ENCODE data around the gene SERPINB5.
"Not testable (repeated sequence)": the region's sequence is repeated elsewhere in the genome, so short reads cannot be mapped to it uniquely, and the experiment has no call there.

Gene SERPINB5

GRCh38 chr18:63476668-63477067, at the start of gene SERPINB5:
SERPINB5 (plus strand) TSS chr18:63476958; CDS start chr18:63484429, 7,471 bp downstream.
- DNase-seq = no peak

- DNase-seq = no peak
Observed at GRCh38 chr18:63427558-63427957, 49.2 kb upstream of the SERPINB5 start.

- no peak for DNase-seq
Observed at GRCh38 chr18:63430526-63430925, 46.2 kb upstream of the SERPINB5 start.

- DNase-seq = no peak
Observed at GRCh38 chr18:63431180-63431579, 45.6 kb upstream of the SERPINB5 start.

GRCh38 chr18:63433334-63433866, 43.4 kb upstream of the SERPINB5 start:
- no peak for DNase-seq

- no peak for DNase-seq
Observed at GRCh38 chr18:63438181-63438580, 38.6 kb upstream of the SERPINB5 start.

GRCh38 chr18:63439334-63439733, 37.4 kb upstream of the SERPINB5 start:
- DNase-seq = peak in 2 of 4 experiments; percentile 2 to 5

- DNase-seq = no peak
Observed at GRCh38 chr18:63440219-63440618, 36.5 kb upstream of the SERPINB5 start.

GRCh38 chr18:63440881-63441280, 35.9 kb upstream of the SERPINB5 start:
- no peak for DNase-seq

- DNase-seq = no peak
Observed at GRCh38 chr18:63443829-63444228, 32.9 kb upstream of the SERPINB5 start.

GRCh38 chr18:63444580-63444979, 32.2 kb upstream of the SERPINB5 start:
- DNase-seq = no peak

GRCh38 chr18:63445037-63445436, 31.7 kb upstream of the SERPINB5 start:
- no peak for DNase-seq

GRCh38 chr18:63446266-63446665, 30.5 kb upstream of the SERPINB5 start:
- DNase-seq = no peak

- DNase-seq = no peak
Observed at GRCh38 chr18:63447066-63447465, 29.7 kb upstream of the SERPINB5 start.

GRCh38 chr18:63449426-63449825, 27.3 kb upstream of the SERPINB5 start:
- no peak for DNase-seq

GRCh38 chr18:63451799-63452660, 24.7 kb upstream of the SERPINB5 start:
- no peak for DNase-seq

- DNase-seq = not testable (repeated sequence)
Observed at GRCh38 chr18:63452751-63453150, 24.0 kb upstream of the SERPINB5 start.

GRCh38 chr18:63454497-63454896, 22.3 kb upstream of the SERPINB5 start:
- no peak for DNase-seq

- no peak for DNase-seq
Observed at GRCh38 chr18:63457977-63458376, 18.8 kb upstream of the SERPINB5 start.

- DNase-seq = no peak
Observed at GRCh38 chr18:63460414-63460813, 16.3 kb upstream of the SERPINB5 start.

- no peak for DNase-seq
Observed at GRCh38 chr18:63464434-63464833, 12.3 kb upstream of the SERPINB5 start.

- DNase-seq = no peak
Observed at GRCh38 chr18:63465059-63465458, 11.7 kb upstream of the SERPINB5 start.

- no peak for DNase-seq
Observed at GRCh38 chr18:63467699-63468098, 9.1 kb upstream of the SERPINB5 start.

GRCh38 chr18:63468575-63468974, 8.2 kb upstream of the SERPINB5 start:
- no peak for DNase-seq

- DNase-seq = no peak
Observed at GRCh38 chr18:63470751-63471150, 6.0 kb upstream of the SERPINB5 start.

All from activated naive CD4-positive, alpha-beta T cell (primary cell).